ENCODE measurements around the gene INPP5A.

DNA sequence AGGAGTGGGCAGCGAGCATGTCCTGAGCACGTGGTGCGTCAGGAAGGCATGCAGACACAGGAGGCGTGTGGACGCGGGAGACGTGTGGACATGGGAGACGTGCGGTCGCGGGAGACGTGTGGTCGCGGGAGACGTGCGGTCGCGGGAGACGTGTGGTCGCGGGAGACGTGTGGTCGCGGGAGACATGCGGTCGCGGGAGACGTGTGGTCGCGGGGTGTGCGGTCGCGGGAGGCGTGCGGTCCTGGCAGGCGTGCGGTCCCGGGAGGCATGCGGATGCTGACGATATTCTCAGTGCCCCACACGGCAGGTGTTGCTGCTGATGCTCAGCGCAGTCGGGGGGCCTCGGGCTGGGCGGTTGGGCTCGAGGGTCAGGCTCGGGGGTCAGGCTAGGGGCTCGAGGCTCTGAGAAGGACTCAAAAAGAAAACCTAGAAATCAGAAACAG is 154.1 kb downstream of the INPP5A start:
- TF ChIP-seq POLR2AphosphoS5 (IDR thresholded peaks at IDR 0.05; ENCODE audit: low read depth, low read length): no peak
- no peak for TF ChIP-seq PAX5 (IDR thresholded peaks at IDR 0.05; ENCODE audit: insufficient read depth, low read length, severe bottlenecking)
- no peak for TF ChIP-seq POLR2A (IDR thresholded peaks at IDR 0.05; ENCODE audit: low read depth, low read length)
